HG03039 (cell line): ENCODE measurements around the gene PCGF3.
A peak's percentile ranks its signal among the peaks of the same experiment; 100 is the strongest.

Experiments
- ATAC-seq: cut with Tn5 transposase; IDR thresholded peaks from one replicate; pipeline ENCODE4 v1.9.1; 2021; ENCODE audit warnings: mild to moderate bottlenecking, moderate library complexity; ENCODE audit not compliant: unreplicated experiment

PCGF3 gene

GRCh38 chr4:705278-706082 lies at the start of gene PCGF3:
TSS of gene PCGF3 (plus strand) at chr4:705832. CDS start at chr4:733681, 27,849 bp downstream.
- peak; percentile 91 for ATAC-seq

- no peak for ATAC-seq
Observed at GRCh38 chr4:656436-657337, 48.9 kb upstream of the PCGF3 start.

DNA sequence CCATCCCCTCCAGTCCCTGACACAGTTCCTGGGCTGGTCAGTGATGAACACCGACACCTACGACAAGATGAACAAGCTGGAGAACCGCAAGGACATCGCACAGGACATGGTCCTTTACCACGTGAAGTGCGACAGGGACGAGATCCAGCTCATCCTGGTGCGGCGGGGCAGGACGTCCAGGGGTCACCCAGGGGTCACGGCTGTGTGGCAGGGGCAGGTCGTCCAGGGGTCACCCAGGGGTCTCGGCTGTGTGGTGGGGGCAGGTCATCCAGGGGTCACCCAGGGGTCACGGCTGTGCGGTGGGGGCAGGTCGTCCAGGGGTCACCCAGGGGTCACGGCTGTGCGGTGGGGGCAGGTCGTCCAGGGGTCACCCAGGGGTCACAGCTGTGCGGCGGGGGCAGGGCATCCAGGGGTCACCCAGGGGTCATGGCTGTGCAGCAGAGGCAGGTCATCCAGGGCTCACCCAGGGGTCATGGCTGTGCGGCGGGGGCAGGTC lies 48.2 kb upstream of the PCGF3 start:
- no peak for ATAC-seq

DNA sequence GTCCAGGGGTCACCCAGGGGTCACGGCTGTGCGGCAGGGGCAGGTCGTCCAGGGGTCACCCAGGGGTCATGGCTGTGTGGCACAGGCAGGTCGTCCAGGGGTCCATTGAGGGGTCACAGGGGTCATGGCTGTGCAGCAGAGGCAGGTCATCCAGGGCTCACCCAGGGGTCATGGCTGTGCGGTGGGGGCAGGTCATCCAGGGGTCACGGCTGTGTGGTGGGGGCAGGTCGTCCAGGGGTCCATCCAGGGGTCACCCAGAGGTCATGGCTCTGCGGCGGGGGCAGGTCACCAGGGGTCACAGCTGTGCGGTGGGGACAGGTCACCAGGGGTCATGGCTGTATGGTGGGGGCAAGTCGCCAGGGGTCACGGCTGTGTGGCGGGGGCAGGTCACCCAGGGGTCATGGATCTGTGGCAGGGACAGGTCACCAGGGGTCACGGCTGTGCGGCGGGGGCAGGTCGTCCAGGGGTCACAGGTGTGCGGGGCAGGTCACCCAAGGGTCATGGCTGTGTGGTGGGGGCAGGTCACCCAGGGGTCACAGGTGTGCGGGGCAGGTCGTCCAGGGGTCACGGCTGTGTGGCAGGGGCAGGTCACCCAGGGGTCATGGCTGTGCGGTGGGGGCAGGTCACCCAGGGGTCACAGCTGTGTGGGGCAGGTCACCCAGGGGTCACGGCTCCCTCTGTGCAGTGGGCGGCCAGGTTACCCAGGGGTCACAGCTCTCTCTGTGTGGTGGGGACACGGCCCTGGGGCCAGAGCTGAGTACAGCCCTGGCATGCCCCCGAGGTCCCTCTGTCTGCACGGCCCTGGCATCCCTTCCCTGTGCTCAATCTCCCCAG lies 47.6 kb upstream of the PCGF3 start:
- no peak for ATAC-seq

GRCh38 chr4:658681-659667 lies 46.7 kb upstream of the PCGF3 start:
- no peak for ATAC-seq

DNA sequence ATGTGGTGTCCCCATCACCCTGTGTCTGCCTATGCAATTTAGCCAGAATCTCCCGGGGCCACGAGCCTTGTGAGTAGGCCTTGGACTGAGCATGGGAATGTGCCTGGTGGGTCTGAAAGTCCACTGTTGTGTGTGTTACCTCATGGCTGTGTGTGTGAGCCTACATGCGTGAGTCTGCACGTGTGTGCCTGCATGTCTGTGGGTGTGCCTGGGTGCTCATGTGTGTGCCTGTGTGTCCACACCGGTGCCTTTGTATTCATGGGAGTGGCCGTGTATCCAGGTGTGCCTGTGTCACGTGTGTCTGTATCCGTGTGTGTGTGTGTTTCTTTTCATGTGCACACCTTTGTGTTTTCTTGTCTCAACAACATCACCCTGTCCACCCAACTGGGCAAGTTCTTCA lies 45.8 kb upstream of the PCGF3 start:
- ATAC-seq = no peak

DNA sequence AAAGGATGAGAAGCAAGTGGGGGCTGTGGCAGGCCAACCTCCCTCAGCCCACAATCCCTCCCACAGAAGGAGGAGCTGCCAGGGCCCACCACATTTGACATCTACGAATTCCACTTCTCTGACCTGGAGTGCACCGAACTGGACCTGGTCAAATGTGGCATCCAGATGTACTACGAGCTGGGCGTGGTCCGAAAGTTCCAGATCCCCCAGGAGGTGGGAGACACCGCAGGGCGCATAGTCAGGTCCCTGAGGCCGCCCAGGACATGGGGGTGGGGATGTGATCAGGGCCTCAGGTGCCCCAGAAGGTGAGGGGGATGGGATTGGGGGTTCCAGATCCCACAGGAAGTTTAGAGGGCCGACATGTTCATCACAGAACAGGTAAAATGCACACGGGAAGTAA lies 45.2 kb upstream of the PCGF3 start:
- no peak for ATAC-seq

DNA sequence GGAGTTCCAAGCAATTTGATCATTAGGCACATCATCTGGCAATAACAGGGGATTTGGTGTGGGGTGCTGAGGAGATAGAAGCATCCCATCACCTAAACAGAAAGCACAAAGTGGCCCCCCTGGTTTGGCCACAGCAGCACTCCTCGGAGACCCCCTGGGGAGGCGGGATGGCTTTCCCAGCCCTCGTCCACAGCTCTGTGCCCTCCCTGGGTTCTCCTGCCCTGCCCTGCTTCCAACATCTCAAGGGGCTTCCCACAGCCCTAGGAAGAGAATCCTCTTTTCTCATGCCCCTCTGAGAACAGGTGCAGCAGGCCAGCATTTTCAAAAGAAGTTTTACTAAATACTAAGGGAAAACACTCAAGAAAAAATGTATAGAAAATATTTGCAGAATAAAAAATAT lies 44.4 kb upstream of the PCGF3 start:
- ATAC-seq = no peak

- no peak for ATAC-seq
Observed at GRCh38 chr4:661881-662761, 43.5 kb upstream of the PCGF3 start.

- no peak for ATAC-seq
Observed at GRCh38 chr4:663046-663437, 42.6 kb upstream of the PCGF3 start.

DNA sequence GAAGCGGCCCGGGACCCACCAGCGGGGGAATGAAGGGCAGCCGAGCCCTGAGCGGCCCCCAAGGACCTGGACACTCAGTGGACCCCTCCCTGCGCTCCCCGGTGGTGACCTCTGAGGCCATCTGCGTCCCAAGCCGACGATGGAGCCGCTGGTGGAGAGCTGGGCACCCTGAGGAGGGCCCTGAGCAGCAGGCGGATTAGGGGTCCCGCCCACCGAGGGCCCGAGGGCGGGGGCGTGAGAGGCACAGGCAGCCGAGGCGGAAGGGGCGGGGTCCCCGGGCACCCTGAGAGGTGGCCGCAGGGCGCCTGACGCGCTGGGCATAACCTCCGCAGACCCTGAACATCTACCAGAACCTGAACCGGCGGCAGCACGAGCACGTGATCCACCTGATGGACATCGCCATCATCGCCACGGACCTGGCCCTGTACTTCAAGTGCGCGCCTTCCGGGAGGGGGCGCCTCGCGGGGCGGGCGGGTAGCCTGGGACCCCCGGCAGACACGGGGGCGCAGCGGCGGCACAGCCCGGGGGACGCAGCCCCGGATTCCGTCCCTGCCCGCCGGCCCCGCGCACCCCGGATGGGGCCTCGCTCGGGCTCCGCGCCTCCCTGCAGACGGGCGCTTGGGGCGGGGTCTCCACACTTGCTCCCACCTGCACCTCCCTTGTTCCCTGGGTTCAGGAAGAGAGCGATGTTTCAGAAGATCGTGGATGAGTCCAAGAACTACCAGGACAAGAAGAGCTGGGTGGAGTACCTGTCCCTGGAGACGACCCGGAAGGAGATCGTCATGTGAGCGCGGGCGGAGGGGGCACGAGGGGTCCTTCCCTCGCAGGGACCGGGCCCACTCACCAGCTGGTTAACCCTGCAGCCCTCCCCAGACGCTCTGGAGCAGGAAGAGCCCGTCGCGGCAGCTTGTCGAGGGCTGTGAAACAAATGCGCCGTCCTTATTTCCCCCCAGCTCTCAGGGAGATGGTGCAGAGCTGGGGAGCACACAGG lies 41.9 kb upstream of the PCGF3 start:
- peak; percentile 47 for ATAC-seq

DNA sequence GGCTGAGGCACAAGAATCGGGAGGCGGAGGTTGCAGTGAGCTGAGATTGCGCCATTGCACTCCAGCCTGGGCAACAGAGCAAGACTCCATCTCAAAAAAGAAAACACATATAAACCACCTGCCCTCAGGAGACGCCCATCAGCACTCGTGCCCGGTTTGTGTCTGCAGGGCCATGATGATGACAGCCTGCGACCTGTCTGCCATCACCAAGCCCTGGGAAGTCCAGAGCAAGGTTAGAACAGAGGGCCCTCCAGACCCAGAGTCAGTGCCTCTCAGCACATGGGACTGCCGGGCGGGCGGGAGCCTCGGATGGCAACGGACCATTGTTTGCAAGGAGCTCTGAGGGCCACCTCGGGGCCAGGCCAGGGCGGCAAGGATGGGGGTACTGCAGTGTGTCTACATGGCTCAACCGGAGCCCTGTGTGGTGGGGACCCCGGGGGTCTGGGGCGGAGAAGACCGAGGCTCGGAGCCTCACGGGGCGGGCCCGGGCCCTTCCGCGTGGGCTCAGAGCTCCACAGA lies 40.9 kb upstream of the PCGF3 start:
- ATAC-seq = no peak

- no peak for ATAC-seq
Observed at GRCh38 chr4:665381-665750, 40.3 kb upstream of the PCGF3 start.

GRCh38 chr4:665751-666435 lies 39.7 kb upstream of the PCGF3 start:
- no peak for ATAC-seq

DNA sequence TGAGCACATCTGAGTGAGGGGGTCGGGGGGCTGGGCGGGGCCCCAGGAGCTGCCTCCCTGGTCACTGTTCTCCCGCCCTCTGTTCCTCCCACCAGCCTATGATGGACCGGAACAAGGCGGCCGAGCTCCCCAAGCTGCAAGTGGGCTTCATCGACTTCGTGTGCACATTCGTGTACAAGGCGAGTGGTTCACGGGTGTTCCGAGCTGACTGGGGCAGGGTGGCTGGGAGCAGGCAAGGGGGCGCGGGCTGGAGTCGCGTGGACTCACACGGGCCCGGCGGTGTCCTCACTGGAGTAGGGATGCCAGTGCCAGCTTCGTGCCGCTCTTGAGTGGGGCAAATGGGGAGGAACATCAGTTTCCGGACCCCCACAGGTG lies 39.2 kb upstream of the PCGF3 start:
- ATAC-seq = no peak

DNA sequence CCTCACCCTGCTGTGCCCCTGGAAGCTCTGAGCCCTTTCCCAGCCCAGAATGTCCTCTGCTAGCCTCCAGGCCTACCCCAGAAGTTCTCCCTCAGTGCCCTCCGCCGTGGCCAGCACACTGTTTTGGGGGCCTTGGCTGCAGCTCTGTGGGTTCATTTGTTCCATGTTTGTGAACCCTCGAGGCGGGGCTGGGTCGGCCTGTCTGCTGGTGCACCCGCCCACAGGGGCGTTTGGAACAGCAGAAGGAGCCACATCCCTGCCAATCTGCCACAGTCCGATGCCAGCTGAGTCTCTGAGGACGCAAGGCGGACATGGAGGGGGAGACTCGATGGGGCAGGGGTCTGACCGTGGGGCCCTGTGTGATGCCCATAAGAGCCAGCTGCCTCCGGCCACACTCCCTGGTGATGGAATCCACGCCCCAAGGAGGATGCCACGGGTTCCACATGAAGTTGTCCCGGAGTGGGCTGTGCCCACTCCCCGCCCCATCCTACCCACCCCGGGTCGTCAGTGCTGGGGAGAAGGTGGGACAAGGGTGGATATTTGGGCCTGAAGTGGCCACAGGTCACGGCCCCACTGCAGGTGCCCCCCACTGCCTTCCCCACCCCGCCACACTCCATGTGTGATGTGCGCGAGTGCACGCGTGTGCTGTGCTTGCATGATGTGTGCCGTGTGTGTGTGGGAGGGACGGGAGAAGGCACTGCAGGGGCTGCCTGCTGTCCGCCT lies 38.6 kb upstream of the PCGF3 start:
- ATAC-seq = no peak
